GM12891 (cell line): ENCODE results near the gene LEMD3.

Experiments
- POLR2A ChIP-seq: IDR thresholded peaks from 2 replicates; pipeline ENCODE4 v1.6.1; 2011; ENCODE audit warnings: low read depth, low read length, control low read depth
- POLR2AphosphoS5 ChIP-seq: IDR thresholded peaks from 2 replicates; pipeline ENCODE4 v1.6.1; 2011; ENCODE audit warnings: low read depth, low read length, control low read depth
- TAF1 ChIP-seq: IDR thresholded peaks from 2 replicates; pipeline ENCODE4 v1.6.1; 2011; ENCODE audit warnings: low read depth, low read length, control low read depth

DNA sequence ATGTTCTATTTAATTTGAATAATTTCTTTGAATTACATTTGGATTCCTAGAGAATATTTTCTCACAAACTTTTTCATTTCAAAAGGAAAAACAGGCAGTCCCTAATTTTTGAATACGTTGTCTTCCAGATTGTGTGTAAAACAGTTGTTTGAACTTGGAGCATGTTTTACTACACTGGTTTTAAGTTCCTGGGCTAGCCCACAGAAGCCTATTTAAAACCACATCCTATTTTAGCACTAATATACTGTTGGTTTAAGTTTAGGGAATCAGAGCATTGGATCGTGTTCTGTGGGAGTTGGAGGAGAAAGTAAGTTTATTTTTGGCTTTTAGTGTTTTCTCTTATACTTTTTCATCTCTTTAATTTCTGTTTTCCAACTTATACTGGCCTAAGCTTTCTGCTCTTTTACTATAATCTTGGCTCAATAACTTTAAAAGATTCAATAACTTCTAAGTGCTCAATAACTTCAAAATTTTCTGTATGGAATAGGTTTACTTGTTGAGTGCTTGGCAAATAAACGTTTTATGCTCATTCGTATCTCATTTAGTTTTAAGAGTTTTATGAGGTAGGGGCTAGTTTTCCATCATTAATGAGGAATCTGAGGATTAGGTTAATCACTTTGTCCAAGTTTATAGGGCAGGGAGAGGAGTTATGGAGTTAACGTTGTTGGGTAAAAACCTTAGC, 14.9 kb downstream of the LEMD3 start:
- TF ChIP-seq POLR2A (no peak), POLR2AphosphoS5 (no peak), TAF1 (no peak)
